Bronchial epithelial cell (primary cell): Measurements from ENCODE around the gene PCNP. TPM values are rescaled to one million over a fixed set of nuclear protein-coding genes. Genes with fewer than 3 reads are reported as not detected.

ENCODE experiments used
- DNase-seq: peaks from one replicate; pipeline ENCODE4 v3.0.0-alpha.2; 2010; ENCODE audit warnings: low read depth
- FAIRE-seq: peaks from 2 replicates; lab custom pipeline; 2011; peaks lifted over from hg19 to GRCh38; lab: Jason Lieb, UNC
- H3K27me3 ChIP-seq: 2 replicates; pipeline ENCODE4 v1.5.1; 2011; ENCODE audit warnings: low read length; ENCODE audit not compliant: control insufficient read depth, insufficient read depth
- H3K36me3 ChIP-seq: 2 replicates; pipeline ENCODE4 v1.5.1; 2011; ENCODE audit warnings: low read length; ENCODE audit not compliant: control insufficient read depth, insufficient read depth
- H3K4me3 ChIP-seq: 2 replicates; pipeline ENCODE4 v1.5.1; 2011; ENCODE audit warnings: mild to moderate bottlenecking, low read depth, low read length, control low read depth
- total RNA-seq: library from RNA; depleted of rRNA; stranded (reverse); fragments of >200 nt; gene quantifications from 2 replicates; pipeline ENCODE4 v1.2.1, GENCODE V29; 2014
- TF ChIP-seq, protein P1 (sequence below): IDR thresholded peaks from 2 replicates; pipeline ENCODE4 v1.5.1; 2011; ENCODE audit warnings: mild to moderate bottlenecking, moderate library complexity, low read length, control low read depth, inconsistent platforms; ENCODE audit not compliant: insufficient read depth, severe bottlenecking

PCNP gene, protein sequence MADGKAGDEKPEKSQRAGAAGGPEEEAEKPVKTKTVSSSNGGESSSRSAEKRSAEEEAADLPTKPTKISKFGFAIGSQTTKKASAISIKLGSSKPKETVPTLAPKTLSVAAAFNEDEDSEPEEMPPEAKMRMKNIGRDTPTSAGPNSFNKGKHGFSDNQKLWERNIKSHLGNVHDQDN
- total RNA-seq = 167 and 178 TPM in 2 replicates

DNA sequence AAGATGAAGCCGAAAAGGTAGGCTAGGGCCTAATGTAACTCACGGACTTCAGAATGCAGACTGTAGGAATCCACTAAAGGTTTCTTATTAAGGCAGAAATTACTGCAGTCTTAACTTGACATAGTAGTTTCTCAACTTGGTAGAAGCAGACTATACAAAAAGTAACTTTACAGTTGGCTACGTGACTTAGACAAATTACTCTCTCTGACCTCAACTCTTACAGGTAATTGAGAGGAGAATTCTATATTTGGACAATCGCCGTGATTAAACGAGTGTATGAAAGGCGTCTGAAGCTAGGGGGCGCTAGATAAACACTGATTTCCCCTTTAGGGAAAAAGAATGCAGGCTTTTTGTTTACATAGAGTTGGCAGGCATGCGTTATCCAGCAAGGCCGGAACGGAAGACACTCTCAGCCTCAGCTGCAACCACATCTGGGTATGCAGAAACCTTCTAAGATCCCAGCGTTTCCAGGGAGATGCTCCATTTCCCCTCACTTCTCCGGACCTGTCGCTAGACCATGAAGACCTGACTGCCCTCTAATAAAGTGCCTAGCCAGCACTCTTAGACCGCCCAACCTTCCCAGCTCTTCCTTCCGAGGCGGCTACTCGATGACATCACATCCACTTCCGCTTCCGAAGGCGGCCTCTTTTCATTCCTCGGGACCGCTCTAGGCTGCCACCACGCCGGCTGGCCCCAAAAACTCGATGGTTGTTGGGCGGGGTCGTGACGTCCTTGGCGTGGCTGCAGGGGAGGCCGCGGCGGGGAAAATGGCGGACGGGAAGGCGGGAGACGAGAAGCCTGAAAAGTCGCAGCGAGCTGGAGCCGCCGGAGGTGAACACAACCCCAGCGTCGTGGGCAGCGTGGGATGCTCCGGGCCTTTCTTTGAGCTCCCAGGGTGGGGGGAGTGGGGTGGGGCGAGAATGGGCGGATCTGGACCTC lies at the start of gene PCNP:
Gene PCNP (plus strand): TSS at position 732 of the 939 bp plus-strand sequence. CDS start 36 bp downstream, at position 768.
- TF ChIP-seq, protein P1, sequence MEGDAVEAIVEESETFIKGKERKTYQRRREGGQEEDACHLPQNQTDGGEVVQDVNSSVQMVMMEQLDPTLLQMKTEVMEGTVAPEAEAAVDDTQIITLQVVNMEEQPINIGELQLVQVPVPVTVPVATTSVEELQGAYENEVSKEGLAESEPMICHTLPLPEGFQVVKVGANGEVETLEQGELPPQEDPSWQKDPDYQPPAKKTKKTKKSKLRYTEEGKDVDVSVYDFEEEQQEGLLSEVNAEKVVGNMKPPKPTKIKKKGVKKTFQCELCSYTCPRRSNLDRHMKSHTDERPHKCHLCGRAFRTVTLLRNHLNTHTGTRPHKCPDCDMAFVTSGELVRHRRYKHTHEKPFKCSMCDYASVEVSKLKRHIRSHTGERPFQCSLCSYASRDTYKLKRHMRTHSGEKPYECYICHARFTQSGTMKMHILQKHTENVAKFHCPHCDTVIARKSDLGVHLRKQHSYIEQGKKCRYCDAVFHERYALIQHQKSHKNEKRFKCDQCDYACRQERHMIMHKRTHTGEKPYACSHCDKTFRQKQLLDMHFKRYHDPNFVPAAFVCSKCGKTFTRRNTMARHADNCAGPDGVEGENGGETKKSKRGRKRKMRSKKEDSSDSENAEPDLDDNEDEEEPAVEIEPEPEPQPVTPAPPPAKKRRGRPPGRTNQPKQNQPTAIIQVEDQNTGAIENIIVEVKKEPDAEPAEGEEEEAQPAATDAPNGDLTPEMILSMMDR = peak; percentile 77
- FAIRE-seq (peak; percentile 60), DNase-seq (peak; percentile 96)
- Histone ChIP-seq H3K36me3 (peaks cover 1% of the 10 kb centered on the region), H3K4me3 (peak within 1 kb of the TSS; percentile 69), H3K27me3 (no peaks in the 10 kb centered on the region)

DNA sequence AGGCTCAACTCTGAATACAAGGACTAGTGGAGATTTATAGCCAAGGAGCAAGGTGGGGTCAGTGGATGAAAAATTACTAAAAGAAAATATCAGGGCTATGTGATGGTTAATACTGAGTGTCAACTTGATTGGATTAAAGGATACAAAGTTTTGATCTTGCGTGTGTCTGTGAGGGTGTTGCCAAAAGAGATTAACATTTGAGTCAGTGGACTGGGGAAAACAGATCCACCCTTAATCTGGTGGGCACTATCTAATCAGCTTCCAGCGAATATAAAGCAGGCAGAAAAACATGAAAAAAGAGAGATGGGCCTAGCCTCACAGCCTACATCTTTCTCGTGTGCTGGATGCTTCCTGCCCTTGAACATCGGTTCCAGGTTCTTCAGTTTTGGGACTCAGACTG lies 46.5 kb upstream of the PCNP start:
- no peaks in the 10 kb centered on the region for H3K27me3 ChIP-seq
- no peak overlapping the region for H3K4me3 ChIP-seq
- no peaks in the 10 kb centered on the region for H3K36me3 ChIP-seq
- TF ChIP-seq, protein P1 = no peak
- no peak for DNase-seq
- FAIRE-seq = no peak

DNA sequence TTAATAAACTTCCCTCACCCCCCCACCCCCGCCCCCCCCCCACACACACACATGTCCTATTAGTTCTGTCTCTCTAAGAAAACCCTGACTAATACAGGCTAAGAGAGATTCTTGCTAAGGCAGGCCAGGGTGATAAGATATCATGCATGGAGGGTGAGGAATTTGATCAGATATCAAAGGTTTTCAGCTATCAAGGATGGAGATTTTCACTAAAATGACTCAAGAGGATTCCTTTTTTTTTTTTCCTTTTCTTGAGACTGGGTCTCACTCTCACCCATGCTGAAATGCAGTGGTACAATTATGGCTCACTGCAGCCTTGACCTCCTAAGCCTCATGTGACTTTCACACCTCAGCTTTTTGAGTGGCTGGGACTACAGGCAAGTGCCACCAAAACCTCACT lies 46.1 kb upstream of the PCNP start:
- Histone ChIP-seq H3K27me3 (no peaks in the 10 kb centered on the region), H3K36me3 (no peaks in the 10 kb centered on the region), H3K4me3 (no peak overlapping the region)
- TF ChIP-seq, protein P1 = no peak
- DNase-seq (no peak), FAIRE-seq (no peak)

DNA sequence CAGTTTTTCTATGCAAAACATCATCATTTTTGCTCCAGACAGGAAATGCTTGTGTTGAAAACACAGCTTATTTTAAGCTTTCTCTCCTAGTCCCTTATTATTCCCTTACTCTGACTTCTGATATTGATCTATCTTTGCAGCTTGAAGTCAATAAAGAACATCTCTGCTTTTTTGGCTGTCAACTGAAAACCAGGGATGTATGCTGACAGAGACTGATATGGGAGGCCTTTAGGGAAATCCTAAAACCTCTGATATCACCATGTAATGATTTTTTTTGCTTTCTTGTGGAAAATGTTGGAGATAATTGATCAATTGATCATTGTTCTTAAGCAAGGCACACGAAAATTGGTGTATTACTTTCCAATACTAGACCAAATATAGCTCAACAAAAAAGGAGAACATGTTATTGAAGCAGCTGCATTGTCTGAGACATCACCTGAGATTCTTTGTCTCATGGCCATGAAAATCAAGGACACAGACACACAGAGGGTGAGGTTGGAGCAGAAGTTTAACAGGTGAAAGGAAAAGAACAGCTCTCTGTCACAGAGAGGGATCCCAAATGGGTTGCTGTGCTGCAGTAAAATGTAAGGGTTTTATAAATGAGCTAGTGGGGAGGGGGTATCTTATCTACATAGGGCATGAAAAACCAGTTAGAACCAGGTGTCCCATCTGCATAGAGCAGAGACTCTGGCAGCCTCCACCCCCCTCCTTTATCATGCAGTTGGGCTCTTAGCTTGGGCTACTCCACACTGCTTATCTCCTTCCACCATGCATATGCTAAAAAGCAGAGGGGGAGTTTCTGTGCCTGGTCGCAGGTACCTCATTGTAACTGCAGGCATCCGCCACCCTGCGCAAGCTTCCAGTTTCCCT lies 43.9 kb upstream of the PCNP start:
- H3K36me3 ChIP-seq = no peaks in the 10 kb centered on the region
- peak; percentile 28 for FAIRE-seq

DNA sequence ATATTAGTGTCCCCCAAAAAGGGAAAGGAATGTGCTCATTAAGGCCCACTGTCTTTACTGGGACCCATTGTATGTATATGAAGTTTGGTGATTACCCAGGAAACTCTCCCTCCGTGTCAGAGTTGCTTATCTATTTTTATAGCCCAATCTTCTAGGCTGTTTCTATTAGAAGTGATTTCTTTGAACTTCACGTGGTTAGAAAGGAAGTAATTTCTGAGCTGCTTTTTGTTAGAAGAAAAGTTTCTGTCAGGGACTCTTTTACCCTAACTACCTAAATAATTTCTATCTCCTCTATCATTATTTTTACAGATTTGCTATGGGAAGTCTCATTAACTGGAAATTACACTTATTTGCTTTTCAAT lies 43.3 kb upstream of the PCNP start:
- no peak for DNase-seq
- no peak for FAIRE-seq
- TF ChIP-seq, protein P1 = no peak
- no peaks in the 10 kb centered on the region for H3K36me3 ChIP-seq
- no peaks in the 10 kb centered on the region for H3K27me3 ChIP-seq
- no peak overlapping the region for H3K4me3 ChIP-seq

More for the DNA sequence above, 43.9 kb upstream of the PCNP start:
- Histone ChIP-seq H3K27me3 (no peaks in the 10 kb centered on the region), H3K4me3 (no peak overlapping the region)
- TF ChIP-seq, protein P1 = no peak
- DNase-seq = no peak
